Measurements from ENCODE around the gene ROR2.

The ROR2 gene

DNA sequence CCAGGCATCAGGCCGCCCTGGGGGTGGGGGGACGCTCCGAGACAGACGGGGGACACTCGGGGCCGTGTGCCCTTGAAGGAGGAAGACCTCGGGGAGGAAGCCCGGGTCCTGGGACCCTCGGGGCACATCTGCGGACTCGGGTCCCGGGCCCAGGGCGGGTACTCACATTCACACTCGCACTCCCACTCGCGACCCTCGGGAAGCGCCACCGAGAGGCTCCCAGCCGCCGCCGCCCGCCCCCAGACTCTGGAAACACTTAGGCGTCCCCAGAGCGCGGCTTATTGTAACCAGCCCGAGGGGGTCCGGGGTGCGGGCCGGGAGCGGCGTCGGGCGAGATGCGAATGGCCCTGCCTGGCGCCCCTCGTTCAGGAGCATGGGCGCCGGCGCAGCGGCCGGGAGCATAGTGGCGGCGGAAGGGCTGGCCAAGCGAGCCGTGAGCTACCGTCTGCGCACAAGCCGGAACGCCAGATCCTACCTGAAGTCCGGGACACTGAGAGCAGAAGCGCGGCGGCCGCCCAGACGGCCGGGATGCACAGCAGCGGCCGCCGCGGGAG lies 559 bp downstream of the ROR2 start:
- no peak for DNase-seq (ENCODE audit: low read depth)
- TF ChIP-seq, protein P1, sequence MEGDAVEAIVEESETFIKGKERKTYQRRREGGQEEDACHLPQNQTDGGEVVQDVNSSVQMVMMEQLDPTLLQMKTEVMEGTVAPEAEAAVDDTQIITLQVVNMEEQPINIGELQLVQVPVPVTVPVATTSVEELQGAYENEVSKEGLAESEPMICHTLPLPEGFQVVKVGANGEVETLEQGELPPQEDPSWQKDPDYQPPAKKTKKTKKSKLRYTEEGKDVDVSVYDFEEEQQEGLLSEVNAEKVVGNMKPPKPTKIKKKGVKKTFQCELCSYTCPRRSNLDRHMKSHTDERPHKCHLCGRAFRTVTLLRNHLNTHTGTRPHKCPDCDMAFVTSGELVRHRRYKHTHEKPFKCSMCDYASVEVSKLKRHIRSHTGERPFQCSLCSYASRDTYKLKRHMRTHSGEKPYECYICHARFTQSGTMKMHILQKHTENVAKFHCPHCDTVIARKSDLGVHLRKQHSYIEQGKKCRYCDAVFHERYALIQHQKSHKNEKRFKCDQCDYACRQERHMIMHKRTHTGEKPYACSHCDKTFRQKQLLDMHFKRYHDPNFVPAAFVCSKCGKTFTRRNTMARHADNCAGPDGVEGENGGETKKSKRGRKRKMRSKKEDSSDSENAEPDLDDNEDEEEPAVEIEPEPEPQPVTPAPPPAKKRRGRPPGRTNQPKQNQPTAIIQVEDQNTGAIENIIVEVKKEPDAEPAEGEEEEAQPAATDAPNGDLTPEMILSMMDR (conservative IDR thresholded peaks at IDR 0.05; ENCODE audit: control insufficient read depth, insufficient read depth, low read depth, low read length) = no peak
- peak overlapping the region; percentile 73 for H3K4me3 ChIP-seq (ENCODE audit: control insufficient read depth, low read depth, low read length)

DNA sequence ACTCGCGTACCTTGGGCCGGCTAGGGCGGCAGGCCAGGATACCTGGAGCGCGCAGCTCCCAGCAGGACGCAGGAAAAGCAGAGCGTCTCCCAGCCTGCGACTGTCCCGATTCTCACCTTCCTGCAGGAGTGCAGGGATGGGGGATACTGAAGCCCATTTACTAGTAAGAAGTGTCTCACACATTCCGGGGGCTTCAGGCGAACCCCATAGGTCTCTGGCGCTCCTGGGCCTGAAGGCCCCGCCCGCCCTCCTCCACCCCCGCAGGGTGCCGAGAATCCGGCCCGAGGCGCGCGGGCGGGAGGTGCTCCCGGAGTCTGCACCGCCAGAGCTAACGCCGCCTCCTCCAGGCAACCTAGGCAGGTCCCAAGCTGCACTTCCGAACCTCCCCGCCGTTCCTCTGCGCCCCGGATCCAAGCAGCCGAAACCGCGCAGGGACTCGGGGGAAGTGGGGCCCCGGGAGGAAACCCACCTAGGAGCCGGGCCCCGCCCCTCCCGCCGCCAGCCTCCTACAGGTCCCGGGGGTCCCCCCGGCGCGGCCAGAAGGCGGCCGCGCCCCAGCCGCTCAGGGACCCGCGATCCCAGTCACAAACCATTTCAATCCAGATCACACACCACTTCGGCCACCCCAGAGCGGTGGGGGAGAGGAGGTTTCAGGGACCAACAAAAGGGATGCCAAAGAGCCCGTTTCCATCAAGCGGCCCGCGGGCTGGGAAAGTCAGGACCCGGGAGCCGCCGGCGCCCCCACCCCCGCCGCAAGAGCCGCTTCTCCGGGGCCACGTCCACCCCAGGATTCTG lies 1.2 kb downstream of the ROR2 start:
- peak; percentile 49 for DNase-seq (ENCODE audit: low read depth)
- TF ChIP-seq, protein P1 (conservative IDR thresholded peaks at IDR 0.05; ENCODE audit: control insufficient read depth, insufficient read depth, low read depth, low read length) = no peak

DNA sequence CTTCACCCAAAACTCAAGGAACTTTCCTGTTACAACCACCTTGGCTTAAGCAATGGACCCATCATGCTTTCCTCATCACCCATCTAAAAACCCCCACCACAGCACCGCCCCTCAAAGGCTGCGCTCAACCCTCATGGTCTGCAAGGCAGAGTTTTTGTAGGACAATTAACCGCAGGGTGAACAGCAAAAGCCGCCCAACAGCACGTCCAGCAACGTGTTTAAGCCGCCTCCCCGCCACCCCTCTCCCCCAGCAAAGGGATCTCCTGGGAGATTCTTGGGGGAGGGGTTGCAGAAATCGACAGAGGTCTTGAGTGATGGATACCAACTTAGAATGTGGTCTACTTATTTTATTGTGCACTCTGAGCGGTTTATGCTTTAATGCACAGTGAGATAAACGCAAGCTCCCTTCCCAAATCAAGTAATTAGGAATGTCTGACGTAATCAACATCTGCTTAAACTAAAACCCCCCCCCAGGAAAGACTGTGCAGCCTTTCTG lies 1.9 kb downstream of the ROR2 start:
- peak overlapping the region; percentile 73 for H3K4me3 ChIP-seq (ENCODE audit: control insufficient read depth, low read depth, low read length)
- TF ChIP-seq, protein P1 (conservative IDR thresholded peaks at IDR 0.05; ENCODE audit: control insufficient read depth, insufficient read depth, low read depth, low read length) = no peak
- DNase-seq (ENCODE audit: low read depth) = peak; percentile 69

More for the DNA sequence above, 1.2 kb downstream of the ROR2 start:
- H3K4me3 ChIP-seq (ENCODE audit: control insufficient read depth, low read depth, low read length) = peak overlapping the region; percentile 73

DNA sequence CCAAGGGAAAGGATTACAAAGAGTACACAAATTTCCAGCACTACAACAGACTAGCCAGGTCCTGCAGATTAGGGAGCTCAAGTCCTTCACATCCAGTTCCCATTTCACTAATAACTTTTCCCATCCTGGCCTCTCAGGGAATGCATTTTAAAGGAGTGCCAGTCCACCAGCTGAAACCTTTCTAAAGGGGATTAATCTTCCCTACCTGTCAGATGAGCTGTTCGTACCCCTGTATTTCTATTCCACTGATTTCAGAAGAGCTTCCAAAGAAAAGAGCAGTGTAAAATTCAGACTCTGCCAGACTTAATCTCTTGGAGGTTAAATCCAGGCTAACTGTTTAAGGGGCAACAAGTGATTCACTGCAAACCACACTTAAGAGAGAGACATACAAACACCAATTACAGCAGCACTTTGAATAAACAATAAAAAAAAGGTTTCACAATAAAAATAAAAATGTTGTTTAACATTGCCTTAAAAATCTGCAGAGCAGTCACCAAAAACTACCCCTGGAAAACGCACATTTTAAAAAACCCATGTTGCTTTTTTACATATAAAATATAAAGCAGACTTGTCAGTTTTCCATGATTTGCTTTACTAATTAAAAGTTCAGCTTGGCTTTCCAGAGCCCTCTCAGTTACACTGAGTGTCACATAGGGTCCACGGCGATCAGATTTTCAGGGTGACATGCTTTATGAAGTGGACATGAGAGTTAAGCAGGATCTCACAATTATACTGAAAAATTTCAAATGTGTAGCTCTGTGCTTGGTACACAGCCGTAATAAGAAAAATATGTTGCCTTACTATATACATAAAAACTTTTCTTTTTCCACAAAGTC lies 3.2 kb downstream of the ROR2 start:
- DNase-seq (ENCODE audit: low read depth) = peak; percentile 39
- TF ChIP-seq, protein P1 (conservative IDR thresholded peaks at IDR 0.05; ENCODE audit: control insufficient read depth, insufficient read depth, low read depth, low read length) = no peak
- no peak overlapping the region for H3K4me3 ChIP-seq (ENCODE audit: control insufficient read depth, low read depth, low read length)

DNA sequence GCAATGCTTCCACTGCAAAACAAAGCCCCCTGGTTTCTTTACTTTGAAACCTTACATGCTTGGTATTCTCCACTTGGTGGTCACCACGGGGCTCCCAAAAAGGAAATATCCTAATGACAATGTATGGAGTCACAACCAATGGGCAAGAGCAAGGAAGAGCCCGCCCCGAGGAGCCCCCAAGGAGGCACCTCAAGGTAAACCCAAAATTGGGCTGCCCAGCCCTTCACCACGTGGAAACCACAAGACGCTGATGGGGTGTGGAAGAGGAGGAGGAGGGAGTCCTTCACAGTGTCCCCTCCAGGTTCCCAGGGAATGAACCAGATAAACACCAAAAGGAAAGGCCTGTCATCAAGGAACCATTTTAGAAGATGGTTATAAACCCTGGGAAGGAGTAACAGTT lies 3.8 kb downstream of the ROR2 start:
- TF ChIP-seq, protein P1 (conservative IDR thresholded peaks at IDR 0.05; ENCODE audit: control insufficient read depth, insufficient read depth, low read depth, low read length) = no peak
- H3K4me3 ChIP-seq (ENCODE audit: control insufficient read depth, low read depth, low read length) = no peak overlapping the region
- no peak for DNase-seq (ENCODE audit: low read depth)

DNA sequence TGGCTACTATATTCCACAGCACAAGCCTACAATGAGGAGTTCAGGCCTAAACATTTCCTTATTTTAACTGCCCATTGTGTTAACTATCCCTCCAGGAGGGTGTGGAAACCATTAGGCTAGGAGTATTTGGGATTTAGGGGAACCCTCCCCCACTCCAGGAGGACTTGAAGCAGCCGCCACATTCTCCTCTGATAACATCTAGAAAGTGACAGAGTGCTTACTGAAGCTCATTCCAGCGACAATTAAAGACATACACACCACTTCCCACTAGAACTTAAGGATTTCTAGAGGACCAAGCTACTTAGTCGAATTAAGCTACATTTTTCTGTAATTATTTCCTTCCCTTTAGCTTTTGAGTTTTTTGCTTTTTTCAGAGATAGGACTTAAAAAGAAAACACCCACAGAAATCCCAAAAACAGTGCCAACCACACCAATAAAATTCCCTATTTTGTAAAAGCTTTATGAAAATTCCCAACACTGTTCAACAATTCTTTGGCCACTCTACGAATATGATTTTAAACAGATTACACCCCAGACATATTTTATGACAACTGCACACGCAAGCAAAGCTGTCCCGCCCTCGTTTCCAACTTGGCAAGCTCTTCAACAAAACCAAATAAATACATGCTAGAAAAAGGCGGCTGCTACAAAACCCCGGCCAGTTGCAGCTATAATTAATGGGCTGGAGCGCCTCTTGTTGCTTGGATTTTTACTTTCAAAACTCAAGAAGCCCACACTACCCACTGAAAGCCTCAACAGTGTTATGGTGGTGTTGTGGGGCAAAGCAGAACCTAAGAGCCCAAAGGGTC lies 4.5 kb downstream of the ROR2 start:
- peak; percentile 77 for DNase-seq (ENCODE audit: low read depth)
- TF ChIP-seq, protein P1 (conservative IDR thresholded peaks at IDR 0.05; ENCODE audit: control insufficient read depth, insufficient read depth, low read depth, low read length) = no peak
- H3K4me3 ChIP-seq (ENCODE audit: control insufficient read depth, low read depth, low read length) = no peak overlapping the region
